ENCODE results near the gene PARD3. TPM values are rescaled to one million over a fixed set of nuclear protein-coding genes. Genes with fewer than 3 reads are reported as not detected.
"Not testable (repeated sequence)": the region's sequence is repeated elsewhere in the genome, so short reads cannot be mapped to it uniquely, and the experiment has no call there.

The PARD3 gene
- total RNA-seq, 1 experiment from 2014 or later: 50.0 TPM

DNA sequence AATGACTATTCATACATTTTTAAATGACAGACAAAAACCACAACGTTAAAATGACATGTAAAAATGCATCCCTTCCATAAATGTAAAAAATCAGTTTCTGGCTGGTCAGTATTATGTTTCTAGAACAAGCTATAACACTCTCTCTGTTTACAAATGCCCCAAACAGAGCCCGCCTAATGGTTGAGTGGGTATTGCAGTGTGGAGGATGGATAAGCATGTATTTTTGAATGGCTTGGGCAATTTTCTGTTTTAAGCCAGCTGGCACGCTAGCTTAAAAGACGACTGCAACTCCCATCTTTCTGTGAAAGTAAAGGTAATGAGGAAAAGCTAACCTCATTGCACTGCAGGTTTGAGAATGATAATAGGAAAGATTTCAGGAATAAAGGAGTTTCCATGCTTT, 430.7 kb downstream of the PARD3 start:
- no peak overlapping the region for H3K4me3 ChIP-seq
- no peak for DNase-seq
- no peaks in the 10 kb centered on the region; the same call in 1 of the 2 replicates for H3K36me3 ChIP-seq
- H3K27me3 ChIP-seq: no peaks in the 10 kb centered on the region
- H3K9me3 ChIP-seq: no peaks in the 10 kb centered on the region

DNA sequence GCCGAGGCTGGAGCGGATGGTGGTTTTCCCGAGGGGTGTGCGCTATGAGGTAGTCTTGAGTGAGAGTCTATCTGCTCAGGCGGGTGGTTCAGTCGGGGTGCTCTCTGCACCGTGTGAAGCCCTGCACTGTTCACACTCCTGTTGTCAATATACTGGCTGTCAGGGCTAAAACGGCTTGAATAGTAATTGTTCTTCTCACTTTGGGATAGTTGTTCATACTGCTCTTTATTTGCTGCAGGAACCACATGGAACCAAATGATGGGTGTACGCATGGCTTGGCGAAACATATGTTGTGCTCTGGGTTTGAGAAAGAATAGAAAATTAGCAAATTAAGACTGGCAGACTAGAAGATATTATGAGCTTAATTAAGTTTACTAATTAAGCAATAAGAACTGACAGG, 432.5 kb downstream of the PARD3 start:
- no peak overlapping the region for H3K4me3 ChIP-seq
- H3K27me3 ChIP-seq: no peaks in the 10 kb centered on the region
- no peaks in the 10 kb centered on the region for H3K9me3 ChIP-seq
- H3K36me3 ChIP-seq: no peaks in the 10 kb centered on the region; the same call in 1 of the 2 replicates
- DNase-seq: no peak

DNA sequence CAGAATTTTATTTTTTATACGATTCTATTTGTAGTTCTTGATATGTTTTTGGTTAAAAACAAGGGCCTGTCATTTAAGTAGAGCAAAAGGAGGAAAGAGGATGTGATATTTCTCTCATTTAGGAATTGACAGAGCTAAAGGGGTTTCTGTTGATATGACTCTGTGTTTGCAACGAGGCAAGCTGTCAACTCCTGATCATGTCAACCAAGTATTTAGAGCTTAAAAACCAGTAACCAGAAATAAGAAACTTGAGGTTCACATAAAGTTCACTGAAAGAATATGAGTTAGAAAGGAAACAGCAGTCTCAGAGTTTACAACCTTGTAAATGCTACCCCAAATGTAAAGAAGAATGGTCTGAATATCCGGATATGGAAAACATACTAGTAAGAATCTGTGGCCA, 434.2 kb downstream of the PARD3 start:
- Histone ChIP-seq H3K36me3 (no peaks in the 10 kb centered on the region; the same call in 1 of the 2 replicates), H3K27me3 (no peaks in the 10 kb centered on the region), H3K9me3 (no peaks in the 10 kb centered on the region), H3K4me3 (no peak overlapping the region)
- no peak for DNase-seq

DNA sequence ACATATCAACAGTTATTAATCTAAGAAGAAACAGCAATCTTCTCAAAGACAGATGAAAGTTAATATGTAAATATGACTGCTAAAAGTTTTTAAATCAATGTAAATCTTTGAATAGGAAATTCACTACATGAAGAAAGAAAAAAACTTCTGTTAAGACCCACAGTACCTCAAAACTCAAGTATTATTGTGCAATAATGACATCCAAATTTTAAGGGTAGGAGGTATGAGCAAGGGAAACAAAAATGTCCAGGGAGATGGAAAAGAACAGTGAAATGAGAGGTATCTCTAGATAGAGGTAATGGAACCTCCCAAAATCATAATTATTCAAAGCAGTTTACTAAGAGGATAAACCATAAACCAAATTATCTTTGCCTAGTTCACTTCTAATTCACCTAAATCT, 436.8 kb downstream of the PARD3 start:
- no peak for DNase-seq
- Histone ChIP-seq H3K36me3 (no peaks in the 10 kb centered on the region), H3K27me3 (no peaks in the 10 kb centered on the region), H3K4me3 (no peak overlapping the region), H3K9me3 (no peaks in the 10 kb centered on the region)

DNA sequence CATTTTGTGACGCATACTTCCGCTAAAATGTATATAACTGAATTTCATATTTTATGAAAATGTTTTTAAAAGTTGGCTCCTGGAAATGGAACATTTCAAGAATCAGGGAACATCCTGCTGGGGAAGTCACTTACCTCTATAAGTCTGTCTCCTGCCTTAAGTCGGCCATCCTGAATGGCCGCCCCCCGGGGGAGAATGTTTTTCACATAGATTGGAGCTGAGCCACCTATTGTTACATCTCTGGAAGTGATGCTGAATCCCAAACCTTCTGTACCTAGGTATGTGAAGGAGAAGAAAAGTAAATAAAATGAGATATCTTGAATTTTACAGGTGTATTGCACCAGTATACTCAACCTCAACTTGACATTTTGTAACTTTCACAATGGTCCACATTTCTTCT, 437.3 kb downstream of the PARD3 start:
- H3K4me3 ChIP-seq: no peak overlapping the region
- H3K9me3 ChIP-seq: no peaks in the 10 kb centered on the region
- DNase-seq: no peak
- H3K36me3 ChIP-seq: no peaks in the 10 kb centered on the region
- no peaks in the 10 kb centered on the region for H3K27me3 ChIP-seq

DNA sequence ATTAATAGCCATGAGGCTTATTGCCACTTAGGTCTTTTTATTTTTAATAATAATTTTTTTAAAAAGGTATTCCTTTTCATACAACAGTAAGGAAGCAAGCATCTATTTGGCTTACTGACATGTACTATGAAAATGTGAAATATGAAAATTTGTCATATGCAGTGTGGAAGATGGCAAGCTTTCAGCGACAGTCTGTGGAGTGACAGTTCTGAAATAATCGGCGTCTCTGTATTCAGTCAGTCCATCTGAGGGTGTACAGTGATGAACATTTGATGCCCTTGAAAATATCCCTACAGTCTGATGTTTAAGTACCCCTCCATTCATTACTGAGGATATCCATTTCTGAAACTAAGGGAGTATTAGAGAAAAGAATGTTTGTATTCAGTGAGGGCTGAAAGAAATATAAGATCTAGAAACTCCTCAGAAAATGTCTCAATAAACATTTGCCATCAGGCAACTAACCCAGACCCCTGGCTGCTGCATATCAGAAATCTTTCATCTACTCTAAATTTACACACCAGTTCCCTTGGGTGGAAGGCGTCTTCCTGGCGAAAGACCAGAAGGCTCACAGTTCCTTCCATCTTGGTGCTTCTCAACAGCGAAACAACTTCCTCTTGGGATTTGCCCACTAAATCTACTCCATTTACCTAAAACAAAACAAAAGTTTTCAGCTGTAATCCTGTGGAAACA, 440.6 kb downstream of the PARD3 start:
- DNase-seq: no peak
- Histone ChIP-seq H3K36me3 (no peaks in the 10 kb centered on the region), H3K27me3 (no peaks in the 10 kb centered on the region), H3K9me3 (peaks cover 2% of the 10 kb centered on the region), H3K4me3 (no peak overlapping the region)

DNA sequence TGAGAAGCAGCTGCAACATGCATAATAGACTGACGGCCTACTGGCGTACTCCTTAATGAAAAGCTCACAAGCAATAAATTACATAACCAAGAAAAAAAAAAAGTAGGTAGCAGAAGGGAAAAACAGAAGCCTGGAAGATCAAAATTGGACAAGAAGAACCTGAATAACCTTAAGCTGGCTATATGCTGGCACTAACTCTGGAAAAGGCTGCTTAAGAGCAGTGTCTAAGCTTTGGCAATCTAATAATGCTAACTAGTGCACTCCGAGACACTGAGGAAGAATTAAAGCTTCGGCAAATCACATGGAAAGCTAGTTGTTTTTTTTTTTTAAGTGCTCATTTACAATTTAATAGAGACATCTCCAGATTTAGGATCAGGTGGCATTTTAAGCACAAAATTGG, 441.9 kb downstream of the PARD3 start:
- Histone ChIP-seq H3K27me3 (no peaks in the 10 kb centered on the region), H3K4me3 (no peak overlapping the region), H3K36me3 (no peaks in the 10 kb centered on the region), H3K9me3 (peaks cover 2% of the 10 kb centered on the region)
- no peak for DNase-seq

DNA sequence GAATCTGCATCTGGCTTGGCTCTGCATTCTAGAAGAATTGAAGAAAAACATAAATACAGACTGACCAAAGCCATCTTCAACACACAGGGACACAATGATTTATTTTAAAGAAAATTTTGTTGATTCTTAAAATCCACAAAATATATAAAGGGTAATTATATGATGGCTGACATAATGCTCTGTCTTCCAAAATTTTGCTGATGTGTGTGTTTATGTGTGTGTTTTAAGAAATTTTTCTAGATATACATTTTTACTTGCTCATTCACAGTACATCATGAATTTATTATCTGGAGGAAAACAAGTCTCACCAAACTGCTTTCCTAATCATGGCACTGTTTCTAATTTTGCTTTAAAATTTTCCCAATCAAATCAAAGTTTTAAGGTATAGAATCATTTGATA, 442.6 kb downstream of the PARD3 start:
- DNase-seq: no peak
- Histone ChIP-seq H3K36me3 (no peaks in the 10 kb centered on the region), H3K9me3 (peaks cover 2% of the 10 kb centered on the region), H3K27me3 (no peaks in the 10 kb centered on the region), H3K4me3 (no peak overlapping the region)

DNA sequence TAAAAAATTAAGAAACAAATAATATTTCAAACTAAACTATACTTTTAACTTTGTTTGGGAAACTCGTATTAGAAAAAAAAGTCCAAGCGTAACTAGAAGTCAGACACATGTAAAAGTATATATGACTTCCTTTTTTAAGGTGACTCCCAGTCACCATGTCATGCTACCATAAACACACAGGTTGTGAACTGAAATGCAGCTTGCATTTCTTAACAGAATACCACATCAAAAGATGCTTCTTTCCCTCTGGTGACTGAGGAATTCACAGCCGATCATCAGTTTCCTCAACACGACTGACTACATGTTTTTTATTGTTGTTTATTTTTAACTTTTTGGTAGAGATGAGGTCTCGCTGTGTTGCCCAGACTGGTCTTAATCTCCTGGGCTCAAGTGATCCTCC, 445.0 kb downstream of the PARD3 start:
- DNase-seq: no peak
- H3K27me3 ChIP-seq: no peaks in the 10 kb centered on the region
- H3K36me3 ChIP-seq: no peaks in the 10 kb centered on the region
- no peak overlapping the region for H3K4me3 ChIP-seq
- peaks cover 2% of the 10 kb centered on the region for H3K9me3 ChIP-seq

DNA sequence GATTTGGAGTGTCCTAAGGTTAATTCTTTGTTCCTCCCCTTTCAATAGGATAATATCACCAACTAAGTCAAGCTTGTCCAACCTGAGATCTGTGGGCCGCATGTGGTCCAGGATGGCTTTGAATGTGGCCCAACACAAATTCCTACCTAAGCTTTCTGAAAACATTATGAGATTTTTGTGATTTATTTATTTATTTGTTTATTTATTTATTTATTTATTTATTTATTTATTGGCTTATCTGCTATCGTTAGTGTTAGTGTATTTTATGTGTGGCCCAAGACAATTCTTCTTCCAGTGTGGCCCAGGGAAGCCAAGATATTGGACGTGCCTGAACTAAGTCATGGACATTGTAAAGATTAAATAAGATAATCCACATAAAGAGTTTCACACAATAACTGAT, 446.0 kb downstream of the PARD3 start:
- Histone ChIP-seq H3K27me3 (no peaks in the 10 kb centered on the region), H3K9me3 (peaks cover 2% of the 10 kb centered on the region), H3K36me3 (no peaks in the 10 kb centered on the region), H3K4me3 (no peak overlapping the region)
- no peak for DNase-seq

DNA sequence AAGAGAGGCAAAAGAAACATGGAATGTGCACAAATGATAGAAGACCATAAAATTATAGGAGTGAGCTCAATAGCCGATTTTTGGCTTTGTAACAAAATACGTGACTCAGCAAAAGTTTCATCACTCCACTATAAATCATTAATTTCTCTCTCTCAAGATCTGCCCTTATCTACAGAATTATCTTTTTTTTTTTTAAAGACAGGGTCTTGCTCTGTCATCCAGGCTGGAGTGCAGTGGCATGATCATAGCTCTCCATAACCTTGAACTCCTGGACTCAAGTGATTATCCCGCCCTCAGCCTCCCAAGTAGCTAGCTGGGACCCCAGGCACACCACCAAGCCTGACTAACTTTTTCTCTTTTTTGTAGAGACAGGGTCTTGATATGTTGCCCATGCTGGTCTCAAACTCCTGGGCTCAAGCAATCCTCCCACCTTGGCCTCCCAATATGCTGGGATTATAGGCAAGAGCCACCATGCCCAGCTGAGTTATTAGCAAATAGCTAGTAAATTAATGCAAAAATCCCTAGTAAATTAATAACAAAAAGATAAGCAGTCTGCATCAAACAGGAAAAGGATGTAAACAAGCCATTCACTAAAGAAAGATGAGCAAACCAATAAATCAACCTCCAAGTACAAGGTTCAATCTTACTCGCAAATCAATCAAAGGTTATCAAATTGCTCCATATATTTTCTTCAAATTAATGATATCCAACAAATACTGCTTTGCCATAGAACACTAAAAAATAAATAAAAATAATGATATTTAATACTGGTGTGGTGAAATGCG, 450.7 kb downstream of the PARD3 start:
- DNase-seq: no peak
- Histone ChIP-seq H3K4me3 (no peak overlapping the region), H3K36me3 (no peaks in the 10 kb centered on the region), H3K9me3 (no peaks in the 10 kb centered on the region; the same call in 1 of the 2 replicates), H3K27me3 (no peaks in the 10 kb centered on the region)

DNA sequence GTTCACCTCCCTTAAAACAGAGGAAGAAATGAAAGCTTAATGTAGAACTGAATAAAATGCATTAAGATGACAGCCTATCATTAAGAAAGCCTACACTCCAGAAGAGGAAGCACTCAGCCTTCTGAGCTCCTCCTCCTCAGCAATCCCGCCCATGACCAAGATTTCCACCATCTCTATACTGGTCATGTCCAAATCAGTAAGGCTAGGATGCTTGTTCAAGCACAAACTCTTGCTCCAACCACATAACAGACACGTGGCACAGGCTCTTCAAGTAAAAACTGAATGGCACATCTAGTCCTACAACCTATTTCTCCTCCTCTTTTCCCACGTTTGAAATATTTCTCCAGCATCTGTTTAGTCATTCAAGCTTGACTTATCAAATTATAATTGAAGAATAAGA, 454.1 kb downstream of the PARD3 start:
- no peaks in the 10 kb centered on the region for H3K27me3 ChIP-seq

DNA sequence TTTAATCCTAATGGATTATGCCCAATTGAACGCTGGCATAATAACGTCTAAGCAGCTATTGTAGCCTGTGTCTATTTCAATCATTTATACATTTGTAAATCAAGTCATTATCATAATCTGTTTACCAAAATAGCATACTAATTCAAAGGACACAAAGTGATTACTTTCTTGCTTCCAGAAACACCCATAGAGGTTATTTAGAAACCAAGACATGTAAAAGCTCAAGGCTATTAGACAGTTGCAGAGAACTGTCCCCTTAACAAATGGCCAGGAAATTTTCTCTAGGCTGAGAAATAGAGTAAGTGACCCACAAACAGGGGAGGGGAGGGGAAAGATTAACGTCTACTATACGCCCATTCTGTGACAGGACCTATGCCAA, 455.7 kb downstream of the PARD3 start:
- Histone ChIP-seq H3K4me3 (no peak overlapping the region), H3K27me3 (no peaks in the 10 kb centered on the region), H3K36me3 (peaks cover 2% of the 10 kb centered on the region; the same call in 1 of the 2 replicates), H3K9me3 (no peaks in the 10 kb centered on the region; the same call in 1 of the 2 replicates)
- no peak for DNase-seq

More for the DNA sequence above, 454.1 kb downstream of the PARD3 start:
- Histone ChIP-seq H3K9me3 (no peaks in the 10 kb centered on the region; the same call in 1 of the 2 replicates), H3K36me3 (peaks cover 2% of the 10 kb centered on the region; the same call in 1 of the 2 replicates), H3K4me3 (no peak overlapping the region)
- no peak for DNase-seq

DNA sequence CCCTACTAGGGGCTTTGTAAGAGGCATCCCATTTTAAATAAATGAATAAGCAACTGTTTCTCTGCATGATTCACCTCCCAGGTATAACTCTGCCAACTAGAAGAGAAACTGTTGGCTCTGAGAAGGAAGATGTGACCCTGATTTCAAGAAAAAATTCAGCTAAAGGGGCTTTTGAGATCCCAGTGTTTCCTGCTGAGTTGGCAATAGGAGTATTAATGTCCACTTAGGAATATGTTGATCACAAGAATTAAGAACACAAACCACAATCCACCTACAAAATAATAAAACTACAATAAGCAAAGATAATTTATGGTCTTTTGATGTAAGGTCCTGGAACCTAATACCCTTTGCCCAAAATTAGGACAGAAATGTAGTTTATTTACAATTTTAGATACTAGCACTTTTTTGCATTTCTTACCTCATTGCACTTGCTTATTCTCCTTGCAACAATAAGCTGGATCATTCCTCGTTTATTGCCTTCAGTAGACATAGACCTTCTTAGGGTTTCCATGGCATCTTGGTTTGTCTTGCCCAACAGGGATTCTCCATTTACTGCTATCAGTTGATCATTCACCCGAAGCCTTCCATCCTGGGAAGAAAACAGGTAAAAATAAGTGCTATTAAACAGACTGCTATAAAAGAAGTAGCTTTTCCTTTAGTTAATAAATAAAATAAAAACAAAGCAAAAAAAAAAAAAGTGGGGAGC, 456.2 kb downstream of the PARD3 start:
- H3K4me3 ChIP-seq: no peak overlapping the region
- DNase-seq: no peak
- no peaks in the 10 kb centered on the region for H3K27me3 ChIP-seq
- H3K36me3 ChIP-seq: peaks cover 2% of the 10 kb centered on the region; the same call in 1 of the 2 replicates
- H3K9me3 ChIP-seq: no peaks in the 10 kb centered on the region

DNA sequence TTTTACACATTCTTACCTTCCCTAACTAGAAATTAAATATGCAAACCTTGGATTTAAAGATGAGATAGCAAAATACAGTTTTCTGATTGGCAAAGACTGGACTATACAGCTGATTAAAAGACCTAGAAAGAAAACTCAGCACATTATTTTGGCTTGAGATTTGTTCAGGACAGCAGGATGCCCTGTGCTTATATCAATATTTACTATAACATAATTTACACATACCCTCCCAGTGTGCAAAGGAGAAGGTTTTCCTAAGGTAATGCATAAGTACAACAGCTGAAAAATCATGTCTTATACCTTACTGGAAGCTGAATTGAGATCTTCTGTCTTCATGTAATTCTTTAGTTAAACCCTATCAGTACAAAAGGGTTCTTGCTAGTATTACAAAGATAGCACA, 458.6 kb downstream of the PARD3 start:
- Histone ChIP-seq H3K9me3 (no peaks in the 10 kb centered on the region), H3K4me3 (no peak overlapping the region), H3K27me3 (no peaks in the 10 kb centered on the region), H3K36me3 (peaks cover 2% of the 10 kb centered on the region; the same call in 1 of the 2 replicates)
- DNase-seq: no peak

DNA sequence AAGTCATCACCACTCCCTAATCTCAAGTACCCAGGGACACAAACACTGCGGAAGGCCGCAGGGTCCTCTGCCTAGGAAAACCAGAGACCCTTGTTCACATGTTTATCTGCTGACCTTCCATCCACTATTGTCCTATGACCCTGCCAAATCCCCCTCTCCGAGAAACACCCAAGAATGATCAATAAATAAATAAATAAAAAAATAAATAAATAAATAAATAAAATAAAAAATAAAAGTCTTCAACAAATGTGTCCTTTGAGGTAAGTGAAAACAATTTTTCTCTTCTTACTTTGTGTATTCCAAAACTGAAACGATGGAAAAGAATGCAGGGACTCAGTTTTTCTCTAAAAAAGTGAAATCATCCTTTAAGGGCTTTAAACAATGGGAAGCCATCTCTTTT, 461.6 kb downstream of the PARD3 start:
- H3K4me3 ChIP-seq, H3K36me3 ChIP-seq, H3K9me3 ChIP-seq, H3K27me3 ChIP-seq, DNase-seq: not testable (repeated sequence)

DNA sequence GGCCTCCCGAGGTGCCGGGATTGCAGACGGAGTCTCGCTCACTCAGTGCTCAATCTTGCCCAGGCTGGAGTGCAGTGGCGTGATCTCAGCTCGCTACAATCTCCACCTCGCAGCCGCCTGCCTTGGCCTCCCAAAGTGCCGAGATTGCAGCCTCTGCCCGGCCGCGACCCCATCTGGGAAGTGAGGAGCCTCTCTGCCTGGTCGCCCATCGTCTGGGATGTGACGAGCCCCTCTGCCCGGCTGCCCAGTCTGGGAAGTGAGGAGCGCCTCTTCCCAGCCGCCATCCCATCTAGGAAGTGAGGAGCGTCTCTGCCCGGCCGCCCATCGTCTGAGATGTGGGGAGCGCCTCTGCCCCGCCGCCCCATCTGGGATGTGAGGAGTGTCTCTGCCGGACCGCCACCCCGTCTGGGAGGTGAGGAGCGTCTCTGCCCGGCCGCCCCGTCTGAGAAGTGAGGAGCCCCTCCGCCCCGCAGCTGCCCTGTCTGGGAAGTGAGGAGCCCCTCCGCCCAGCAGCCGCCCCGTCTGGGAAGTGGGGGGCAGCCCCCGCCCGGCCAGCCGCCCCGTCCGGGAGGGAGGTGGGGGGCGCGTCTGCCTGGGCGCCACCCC, 462.4 kb downstream of the PARD3 start:
- H3K27me3 ChIP-seq, H3K36me3 ChIP-seq, DNase-seq, H3K4me3 ChIP-seq, H3K9me3 ChIP-seq: not testable (repeated sequence)

Measured in MG63 (cell line).